Stimulated activated CD4-positive, alpha-beta T cell treated with anti-CD3 and anti-CD28 coated beads, Interleukin-4, amount 100 ng/mL, for 48 hours (primary cell): ENCODE results near the gene UBE2QL1.

Experiments used
- DNase-seq, 2 donors: peaks; one replicate each; pipeline ENCODE4 v3.0.0-alpha.2; 2020; ENCODE audit warnings: low read depth in 2 of 2

The UBE2QL1 gene

DNA sequence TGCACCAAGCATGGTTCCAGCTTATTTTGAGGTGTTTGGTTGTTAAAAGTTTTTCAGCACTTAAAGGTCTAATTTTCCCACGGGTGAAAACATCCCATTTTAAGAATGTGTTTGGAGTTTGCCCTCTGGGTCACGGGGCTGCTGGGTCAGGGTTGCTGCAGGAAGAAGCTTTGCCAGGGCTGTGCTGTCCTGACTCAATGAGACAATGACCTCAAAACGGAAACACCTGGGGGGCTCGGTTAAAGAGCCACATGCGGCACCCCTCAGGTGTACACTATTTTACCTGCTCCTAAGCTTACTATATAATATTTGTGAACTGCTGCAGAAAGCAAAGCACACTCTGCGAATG is 27.6 kb downstream of the UBE2QL1 start:
- DNase-seq: no peak

DNA sequence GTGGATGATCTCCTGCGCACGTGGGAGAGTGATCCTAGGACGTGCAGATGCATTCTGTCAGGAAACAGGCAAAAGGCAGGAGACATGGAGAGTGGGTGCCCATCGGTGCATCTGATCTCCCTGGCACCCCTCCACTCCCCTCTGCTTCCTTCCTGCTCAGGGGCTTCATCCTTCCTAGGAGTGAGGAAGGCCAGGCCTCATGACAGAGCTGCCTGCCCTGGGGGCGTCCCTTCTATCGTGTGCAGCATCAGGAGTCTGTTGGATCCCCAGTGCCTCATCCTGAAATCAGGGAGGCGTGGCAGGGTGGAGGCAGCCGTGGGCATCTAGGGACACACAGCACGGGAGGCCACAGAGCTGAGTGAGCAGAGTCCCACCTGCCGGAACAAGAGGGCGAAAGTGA is 30.1 kb downstream of the UBE2QL1 start:
- DNase-seq: no peak

DNA sequence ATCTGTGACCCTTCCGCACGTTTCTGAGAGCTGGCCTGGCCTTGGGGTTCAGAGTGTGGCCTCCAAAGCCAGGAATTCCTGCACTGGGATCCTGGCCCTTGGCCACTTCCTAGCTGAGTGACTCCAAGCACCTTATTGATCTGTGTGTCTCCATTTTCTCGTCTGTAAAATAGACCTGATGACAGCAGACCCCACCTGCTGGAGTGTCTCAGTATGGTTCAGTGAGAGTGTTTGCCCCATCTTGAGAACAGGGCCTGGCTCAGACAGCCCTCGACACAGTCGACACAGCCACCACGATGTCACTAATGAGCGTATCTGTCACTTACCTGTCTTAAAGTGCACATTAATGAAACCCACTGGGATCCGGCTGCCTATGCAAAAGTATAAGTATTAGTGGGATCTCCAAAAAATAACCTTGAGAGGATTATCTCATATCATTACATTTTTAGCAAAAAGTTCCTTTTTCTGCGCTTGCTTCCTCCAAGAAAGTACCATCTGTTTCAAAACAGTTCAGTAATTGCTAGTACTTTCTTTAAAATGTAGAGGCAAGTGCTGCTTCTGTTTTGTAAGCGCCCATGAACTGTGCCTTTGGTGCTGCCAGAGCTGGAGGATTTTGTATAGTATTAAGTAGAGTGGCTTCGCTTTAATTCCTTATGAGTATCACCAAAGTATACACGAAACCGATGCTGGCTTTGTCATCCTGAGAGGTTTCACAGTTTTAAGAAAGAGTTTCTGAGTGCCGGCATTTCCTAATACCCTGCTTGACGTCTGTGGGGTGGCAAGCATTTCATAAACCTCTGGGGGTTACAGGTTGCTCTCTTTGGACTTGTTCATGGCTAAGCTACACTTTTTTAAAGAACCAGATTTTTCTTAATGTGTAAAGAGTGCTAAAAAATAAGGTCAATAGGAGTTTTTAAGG is 31.7 kb downstream of the UBE2QL1 start:
- no peak for DNase-seq

DNA sequence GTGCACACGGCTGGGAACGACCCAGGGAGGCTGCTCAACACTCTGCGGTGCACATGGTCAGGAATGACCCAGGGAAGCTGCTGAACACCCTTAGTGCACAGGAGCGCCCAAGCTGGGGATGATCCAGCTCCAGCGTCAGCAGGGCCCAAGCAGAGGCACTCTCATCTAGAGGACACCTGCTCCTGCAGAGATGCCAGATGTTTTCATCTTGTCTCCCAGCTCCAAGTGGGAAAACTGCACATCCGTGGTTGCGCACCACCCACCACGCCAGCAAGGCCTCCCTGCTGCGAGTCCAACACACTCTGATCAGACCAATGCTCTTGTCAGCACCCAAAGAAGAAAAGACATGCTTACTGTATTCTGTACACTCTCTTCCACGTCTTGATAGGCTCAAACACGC is 34.1 kb downstream of the UBE2QL1 start:
- no peak for DNase-seq

DNA sequence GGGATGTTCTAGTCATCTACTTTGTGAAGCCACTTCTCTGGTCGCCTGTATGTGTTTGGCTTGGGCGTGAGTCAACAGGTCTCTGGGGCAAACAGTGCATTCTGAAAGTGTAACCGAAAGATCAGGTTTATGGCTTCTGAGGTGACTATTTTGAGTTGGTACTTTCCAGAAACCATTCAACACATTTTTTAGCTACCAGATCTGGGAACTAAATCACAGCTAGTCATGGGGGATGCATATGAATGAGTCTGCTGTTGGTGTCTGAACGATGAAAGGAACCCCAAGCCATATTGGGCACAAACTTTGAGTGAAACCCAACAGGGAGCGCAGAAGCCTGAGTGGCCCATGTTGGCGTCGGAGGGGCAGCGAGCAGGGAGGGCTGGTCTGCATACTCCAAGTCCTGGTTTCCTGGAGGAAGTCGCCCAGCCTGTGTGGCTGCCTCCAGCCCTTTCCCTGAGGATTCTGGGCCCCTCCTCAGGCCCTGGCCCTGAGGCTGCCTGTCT is 35.3 kb downstream of the UBE2QL1 start:
- peak in 1 of 2 donors; percentile 9 for DNase-seq

DNA sequence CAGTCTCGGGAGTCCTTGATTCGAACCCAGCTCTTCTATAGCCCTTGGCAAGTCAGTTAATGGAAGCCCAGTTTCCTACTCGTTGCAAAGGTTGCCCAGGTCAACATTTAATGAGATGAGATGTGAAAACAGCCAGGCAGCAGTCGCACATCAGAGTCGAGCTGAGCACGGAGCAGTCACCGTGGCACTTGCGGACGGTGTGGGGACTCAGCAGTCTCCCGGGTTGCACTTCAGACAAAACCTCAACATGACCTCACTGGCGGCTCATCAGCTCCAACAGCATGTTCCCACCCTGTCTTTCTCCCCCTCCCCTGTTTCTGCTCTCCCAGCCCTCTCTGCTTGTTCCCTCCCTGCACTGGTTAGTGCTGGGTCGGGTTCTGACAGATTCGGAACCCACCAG is 35.8 kb downstream of the UBE2QL1 start:
- no peak for DNase-seq

DNA sequence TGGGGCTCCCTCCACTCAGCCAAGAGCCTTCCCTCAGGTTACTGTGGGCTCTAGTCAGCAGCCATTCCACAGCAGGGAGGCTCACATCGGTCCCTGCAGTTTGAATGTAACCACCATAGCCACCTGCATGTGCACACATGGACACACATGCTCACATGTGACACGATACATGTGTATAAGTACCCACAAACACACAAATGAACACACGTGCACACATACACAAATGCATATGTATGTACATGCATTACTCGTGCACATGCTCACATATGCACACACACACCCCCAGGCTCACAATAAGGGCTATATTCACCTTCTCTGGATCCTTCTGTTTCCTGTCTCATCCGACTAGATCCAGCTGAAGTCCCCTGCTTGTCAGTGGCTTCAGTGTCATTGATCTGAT is 36.2 kb downstream of the UBE2QL1 start:
- no peak for DNase-seq

DNA sequence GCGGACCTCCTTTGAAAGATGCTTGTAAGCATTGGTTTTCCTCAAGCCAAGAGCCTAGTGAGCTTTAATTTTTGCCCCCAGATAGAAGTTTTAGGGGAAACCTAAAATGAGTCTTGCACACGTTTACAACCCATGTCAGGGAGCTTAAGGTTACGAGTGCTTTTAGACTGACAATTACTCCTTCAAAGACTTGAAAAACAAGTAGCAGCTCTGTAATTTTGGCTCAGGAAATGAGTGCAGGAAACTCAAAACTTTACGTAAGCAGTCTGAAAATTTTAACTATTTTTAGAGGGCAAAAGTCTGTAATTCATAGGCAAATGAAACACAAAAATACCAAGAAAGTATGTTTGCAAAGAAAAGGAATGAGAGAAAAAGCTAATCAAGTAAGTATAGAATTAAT is 36.8 kb downstream of the UBE2QL1 start:
- no peak for DNase-seq

DNA sequence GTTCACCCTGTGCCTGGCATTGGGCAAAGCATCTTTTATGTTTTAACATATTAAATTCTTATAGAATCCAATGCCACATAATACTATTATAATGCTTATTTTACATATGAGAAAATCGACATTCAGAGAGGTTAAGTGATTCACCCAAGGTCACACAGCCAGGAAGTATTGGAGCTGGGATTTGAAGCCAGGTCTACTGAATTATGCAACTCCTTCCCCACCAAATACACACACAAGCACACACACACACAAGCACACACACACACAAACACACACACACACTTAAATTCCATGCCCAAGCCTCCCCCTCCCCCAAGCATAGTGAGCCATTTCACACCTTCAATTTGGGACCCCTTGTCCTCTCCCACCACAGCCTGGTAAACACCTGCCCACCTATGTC is 37.4 kb downstream of the UBE2QL1 start:
- no peak for DNase-seq

DNA sequence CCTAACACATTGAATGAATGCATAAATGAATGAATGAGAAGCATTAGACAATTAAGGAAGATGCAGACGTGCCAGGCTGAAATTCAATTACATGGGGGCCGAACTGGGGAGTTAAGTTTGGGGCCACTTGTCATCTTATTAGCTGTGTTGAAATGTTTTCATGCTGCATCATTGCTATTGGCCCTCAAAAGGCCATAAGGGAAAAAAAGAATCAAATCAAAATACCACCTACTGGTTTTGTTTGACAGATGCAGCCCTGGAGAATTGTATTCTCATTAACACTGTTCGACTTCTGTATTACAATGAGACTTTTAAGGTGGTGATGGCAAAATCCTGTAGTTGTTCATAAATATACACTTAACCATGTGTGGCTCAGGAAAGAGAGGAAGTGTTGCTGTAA is 38.4 kb downstream of the UBE2QL1 start:
- DNase-seq: no peak

DNA sequence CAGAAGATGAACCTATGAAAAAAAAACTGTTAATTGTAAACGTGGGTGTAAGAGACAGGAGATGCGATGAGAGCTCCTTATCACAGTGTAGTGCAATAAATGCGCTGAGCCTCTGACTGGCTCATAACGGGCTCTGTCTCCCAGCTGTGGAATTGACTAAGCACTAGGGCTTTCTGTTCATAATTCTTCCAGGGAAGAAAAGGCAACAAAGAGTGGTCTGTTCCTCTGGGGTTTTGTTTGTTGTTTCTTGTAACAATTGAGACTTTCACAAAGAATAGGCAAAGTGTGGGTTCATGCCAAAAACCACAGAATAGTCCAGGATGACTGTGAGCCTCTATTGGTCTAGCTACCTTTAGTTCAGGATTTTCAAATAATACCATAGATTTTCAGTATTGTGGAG is 39.4 kb downstream of the UBE2QL1 start:
- DNase-seq: no peak

DNA sequence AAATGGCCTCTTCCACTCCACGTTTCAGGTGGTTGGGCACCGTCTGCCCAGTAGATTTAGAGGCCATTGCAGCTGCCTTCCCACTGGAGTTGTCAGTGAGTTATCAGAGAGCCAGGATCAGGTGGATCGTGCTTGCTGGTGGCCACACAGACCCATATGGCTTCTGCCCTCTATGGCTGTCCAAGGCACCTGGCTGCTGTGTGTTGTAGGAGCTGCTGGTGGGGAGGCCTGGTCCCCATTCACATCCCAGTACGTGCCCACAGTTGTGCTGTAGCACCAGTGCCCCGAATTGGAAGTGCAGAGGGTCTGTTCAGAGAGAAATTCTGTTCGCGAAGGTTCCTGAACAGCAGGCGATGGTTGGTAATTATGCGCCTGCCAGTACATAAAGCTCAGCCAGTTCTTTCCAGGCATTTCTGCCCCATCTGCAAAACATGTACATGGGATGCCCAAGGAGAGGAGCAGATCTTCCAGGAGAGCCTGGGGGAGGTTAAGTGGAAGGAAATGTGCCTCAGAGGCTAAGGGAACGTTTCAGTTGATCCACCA is 41.1 kb downstream of the UBE2QL1 start:
- DNase-seq: no peak

DNA sequence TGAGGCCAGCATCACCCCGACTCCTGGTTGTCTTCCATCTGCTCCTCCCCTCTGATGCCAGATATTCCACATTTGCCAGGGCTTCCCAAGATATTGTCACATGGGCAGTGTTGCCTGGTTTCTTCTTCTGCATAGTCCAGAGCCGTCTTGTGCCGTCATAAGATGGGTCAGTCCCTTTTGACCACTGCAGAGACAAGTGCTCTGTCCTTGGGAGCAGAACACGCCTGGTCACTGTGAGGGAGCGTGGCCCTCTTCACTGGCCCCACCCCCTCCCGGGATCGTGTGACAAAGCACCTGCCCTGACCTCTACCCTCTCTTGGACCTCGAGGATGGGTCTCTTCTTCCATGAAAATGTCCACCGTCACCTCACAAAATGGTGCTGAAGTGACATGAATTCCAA is 41.6 kb downstream of the UBE2QL1 start:
- no peak for DNase-seq

DNA sequence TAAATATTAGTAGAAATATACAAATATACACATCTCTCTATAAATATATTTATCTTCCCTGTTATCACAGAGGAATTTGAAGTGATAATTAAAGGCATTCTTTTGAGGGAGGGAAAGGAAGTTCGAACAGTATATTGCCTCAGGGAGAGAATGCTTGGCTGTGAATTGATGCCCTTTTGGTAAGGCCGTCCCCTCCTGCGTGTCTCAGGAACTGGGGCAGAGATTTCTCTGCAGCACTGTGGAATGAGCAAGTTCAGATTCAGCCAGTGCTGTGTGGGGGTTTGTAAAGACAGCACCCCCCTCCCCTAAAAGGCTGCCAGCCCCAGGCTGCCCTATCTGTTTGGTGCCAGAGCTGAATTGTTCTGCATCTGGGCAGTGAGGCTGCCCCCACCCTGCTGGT is 42.0 kb downstream of the UBE2QL1 start:
- no peak for DNase-seq

DNA sequence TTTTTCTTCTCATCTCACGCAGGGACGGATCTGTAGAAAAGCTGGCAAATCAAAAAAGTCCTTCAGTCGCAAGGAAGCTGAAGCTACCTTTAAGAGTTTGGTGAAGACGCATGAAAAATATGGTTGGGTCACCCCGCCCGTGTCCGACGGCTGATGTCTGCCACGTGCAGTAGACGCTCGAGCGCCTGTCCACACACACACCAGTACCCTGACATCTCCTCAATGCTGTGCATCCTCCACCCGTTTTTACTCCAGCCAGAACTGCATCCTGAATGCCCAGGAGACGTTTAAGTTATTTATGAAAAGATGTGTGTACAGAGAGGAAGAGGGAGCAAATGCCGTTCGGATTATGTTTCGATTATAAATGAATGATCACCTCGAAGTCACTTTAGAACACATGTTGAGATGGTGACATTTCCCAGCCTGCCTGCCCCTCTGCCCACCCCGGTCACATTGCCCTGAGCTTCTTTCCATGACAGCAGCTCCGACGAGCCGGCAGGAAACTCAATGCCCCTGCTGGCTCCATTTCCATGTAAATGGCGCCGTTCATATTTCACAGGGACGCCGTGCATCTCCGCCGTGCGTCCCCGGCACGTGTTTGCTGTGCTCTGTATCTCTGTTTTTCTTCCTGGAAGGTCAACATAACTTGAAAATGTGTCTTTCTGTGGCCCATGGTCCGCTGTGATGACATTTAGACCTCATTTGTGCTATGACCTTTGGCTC is 42.7 kb downstream of the UBE2QL1 start:
- no peak for DNase-seq

DNA sequence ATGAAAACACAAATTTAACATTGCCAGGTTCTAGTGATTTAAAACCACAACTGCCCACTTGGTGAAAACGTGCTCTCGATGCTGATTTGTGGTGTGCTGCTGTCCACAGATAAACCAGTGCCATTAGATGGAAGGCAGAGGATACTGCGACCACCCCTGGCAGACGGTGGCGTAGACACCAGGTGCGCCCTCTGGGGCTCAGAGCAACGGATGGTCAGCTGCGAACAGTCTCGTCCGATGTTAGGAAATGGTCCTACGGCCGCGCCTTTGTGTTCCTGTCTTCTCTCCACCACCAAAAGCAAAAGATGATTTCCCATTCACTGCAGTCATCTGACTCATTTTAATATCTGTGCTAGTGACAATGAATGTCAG is 43.2 kb downstream of the UBE2QL1 start:
- no peak for DNase-seq

DNA sequence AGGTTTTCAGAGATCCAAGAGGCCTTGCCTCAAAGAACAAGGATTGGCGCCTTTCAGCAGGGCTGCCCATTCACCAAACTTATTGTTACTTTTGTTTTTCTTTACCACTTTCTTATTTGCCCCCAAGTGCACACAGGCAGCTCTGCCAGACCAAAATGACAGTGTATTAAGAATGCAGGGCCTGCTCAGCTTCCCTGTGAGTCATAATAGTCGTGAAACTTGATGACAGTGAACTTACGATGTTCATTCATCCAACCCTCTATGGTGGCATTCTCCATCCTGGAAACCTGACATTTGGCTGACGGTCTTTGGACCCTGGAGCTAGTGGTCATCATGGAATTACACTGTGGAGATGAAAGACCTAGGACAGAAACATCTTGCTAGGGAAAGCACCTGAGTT is 44.3 kb downstream of the UBE2QL1 start:
- DNase-seq: no peak

DNA sequence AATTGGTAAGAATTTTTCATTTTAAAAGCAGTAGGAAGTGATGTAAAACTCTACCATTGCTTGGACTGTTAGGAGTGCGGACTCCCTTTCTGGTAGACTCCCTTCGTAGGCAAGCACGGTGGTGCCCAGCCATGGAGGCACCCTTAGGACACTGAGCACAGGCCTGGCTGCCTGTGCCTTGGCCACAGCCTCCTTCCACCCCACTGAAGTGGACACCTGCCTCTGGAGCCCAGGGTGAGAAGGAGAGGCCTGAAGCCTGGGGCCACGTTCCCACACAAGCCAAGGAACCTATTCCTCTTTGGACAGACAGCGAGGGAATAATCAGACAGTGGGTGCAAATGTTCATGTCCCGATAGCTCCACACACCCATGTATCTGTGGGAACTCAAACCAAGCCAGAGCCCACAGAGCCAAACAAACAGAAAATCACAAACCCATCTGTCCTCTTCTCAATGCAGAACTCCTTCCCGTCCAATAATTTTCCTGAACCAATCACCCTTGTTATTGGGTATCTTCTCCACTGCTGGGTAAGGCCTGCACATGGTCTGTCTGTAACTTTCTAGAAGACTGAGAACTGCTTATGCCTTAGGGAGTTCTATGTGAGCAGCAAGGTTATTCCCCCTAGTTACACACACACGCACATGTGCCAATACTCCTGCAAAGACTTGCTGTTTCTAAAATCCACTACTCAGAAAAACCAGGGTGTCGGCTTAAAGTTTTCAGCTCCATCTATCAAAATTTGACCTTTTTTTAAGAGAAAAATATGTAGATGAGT is 45.2 kb downstream of the UBE2QL1 start:
- DNase-seq: no peak

DNA sequence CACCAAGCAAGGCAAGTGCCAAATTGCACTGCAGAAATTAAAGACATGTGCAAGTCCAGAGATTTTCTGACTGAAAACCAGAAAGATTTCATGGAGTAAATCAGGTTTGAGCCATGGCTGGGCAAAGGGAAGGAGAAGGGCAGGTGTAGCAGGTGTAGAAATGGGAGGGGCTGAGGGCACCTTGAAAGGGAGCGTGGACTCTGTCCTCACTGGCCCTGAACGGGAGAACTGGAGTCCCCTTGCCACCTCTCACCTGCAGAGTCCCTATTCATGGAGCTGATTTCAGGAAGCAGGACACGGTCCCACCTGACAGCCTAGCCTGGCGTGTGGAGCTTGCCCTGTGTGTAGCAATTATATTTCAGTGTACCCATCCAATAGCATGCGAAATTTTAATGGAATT is 46.3 kb downstream of the UBE2QL1 start:
- DNase-seq: no peak

DNA sequence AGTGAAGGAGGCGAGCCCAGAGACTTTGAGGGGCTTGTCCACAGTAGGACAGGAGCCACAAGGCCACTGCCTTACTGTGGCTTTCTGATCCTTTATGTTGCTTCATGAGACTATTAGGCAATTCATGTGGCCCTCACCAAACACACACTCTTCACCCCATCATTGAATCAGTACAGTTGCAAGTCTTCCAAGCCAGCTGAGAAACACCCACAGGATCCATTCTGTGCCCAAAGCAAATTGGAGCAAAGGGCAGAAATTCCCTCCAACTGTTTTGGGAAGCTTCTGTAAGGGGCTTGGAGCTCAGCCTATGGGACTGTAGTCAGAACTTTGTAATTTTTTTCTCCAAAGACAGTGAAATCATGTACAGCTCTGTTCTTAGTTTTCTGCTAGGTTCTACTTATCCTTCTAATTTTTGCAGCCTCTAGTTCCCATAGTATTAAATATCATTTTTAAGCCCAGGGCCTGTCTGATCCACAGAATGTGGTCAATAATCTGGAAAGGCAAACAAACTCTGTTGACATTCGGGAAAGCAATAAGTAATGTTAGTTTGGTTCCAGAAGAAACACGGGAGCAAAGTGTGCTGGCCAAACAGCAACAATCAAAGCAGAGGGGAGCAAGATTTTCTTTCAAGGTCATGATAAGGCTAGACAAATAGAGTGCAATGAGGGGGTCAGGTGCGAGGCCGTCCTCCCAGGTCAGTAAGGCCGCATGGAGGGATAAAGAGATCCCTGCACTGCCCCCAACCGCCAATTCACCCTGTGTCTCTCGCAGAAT is 47.0 kb downstream of the UBE2QL1 start:
- no peak for DNase-seq

DNA sequence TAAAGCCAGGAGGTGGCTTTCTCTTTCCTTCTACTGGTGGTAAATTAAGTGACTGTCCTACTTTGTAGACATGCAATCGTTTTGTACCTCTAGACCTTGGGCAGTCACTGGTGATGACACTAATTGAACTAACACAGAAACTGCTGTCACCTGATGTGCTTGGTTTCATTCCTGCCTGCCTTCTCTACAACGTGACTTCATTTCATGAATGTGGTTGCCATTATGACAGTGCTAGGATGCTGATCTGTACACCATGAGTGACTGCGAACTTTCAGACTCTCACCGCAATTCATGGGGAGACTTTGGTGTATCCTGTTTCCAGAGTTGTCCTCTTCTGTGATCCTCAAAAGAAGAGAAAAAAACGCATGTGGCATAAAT is 47.5 kb downstream of the UBE2QL1 start:
- peak in 1 of 2 donors; percentile 4 for DNase-seq
